ENCODE data around the gene USF3.

Gene USF3

GRCh38 chr3:113695786-113696645 lies at the start of gene USF3:
Gene USF3 (minus strand): TSS chr3:113696642. CDS start chr3:113674878, 21,764 bp downstream.
- TF ChIP-seq CTCF (conservative IDR thresholded peaks at IDR 0.05; ENCODE audit: control insufficient read depth, insufficient read depth, low read depth, low read length) = no peak
- H3K4me3 ChIP-seq (ENCODE audit: control insufficient read depth, low read depth, low read length) = peak within 1 kb of the TSS; percentile 96
- DNase-seq (ENCODE audit: low read depth) = peak; percentile 45

- peak; percentile 93 for DNase-seq (ENCODE audit: low read depth)
- H3K4me3 ChIP-seq (ENCODE audit: control insufficient read depth, low read depth, low read length) = peak within 1 kb of the TSS; percentile 99
- peak; percentile 23 for TF ChIP-seq CTCF (conservative IDR thresholded peaks at IDR 0.05; ENCODE audit: control insufficient read depth, insufficient read depth, low read depth, low read length)
Observed at GRCh38 chr3:113745756-113746547, 49.5 kb upstream of the USF3 start, which contains the start of gene NAA50. Gene NAA50 (minus strand): TSS chr3:113746249. CDS start chr3:113745949, 300 bp downstream.

- peak overlapping the region; percentile 92 for H3K4me3 ChIP-seq (ENCODE audit: control insufficient read depth, low read depth, low read length)
- DNase-seq (ENCODE audit: low read depth) = peak; percentile 96
- TF ChIP-seq CTCF (conservative IDR thresholded peaks at IDR 0.05; ENCODE audit: control insufficient read depth, insufficient read depth, low read depth, low read length) = peak; percentile 68
Observed at GRCh38 chr3:113744941-113745755, 48.7 kb upstream of the USF3 start.

GRCh38 chr3:113743006-113743630 lies 46.7 kb upstream of the USF3 start:
- DNase-seq (ENCODE audit: low read depth) = no peak
- TF ChIP-seq CTCF (conservative IDR thresholded peaks at IDR 0.05; ENCODE audit: control insufficient read depth, insufficient read depth, low read depth, low read length) = no peak
- H3K4me3 ChIP-seq (ENCODE audit: control insufficient read depth, low read depth, low read length) = no peak overlapping the region

- no peak for TF ChIP-seq CTCF (conservative IDR thresholded peaks at IDR 0.05; ENCODE audit: control insufficient read depth, insufficient read depth, low read depth, low read length)
- H3K4me3 ChIP-seq (ENCODE audit: control insufficient read depth, low read depth, low read length) = no peak overlapping the region
- no peak for DNase-seq (ENCODE audit: low read depth)
Observed at GRCh38 chr3:113741620-113742019, 45.2 kb upstream of the USF3 start.

GRCh38 chr3:113741086-113741485 lies 44.6 kb upstream of the USF3 start:
- no peak overlapping the region for H3K4me3 ChIP-seq (ENCODE audit: control insufficient read depth, low read depth, low read length)
- no peak for TF ChIP-seq CTCF (conservative IDR thresholded peaks at IDR 0.05; ENCODE audit: control insufficient read depth, insufficient read depth, low read depth, low read length)
- no peak for DNase-seq (ENCODE audit: low read depth)
